T-helper 2 cell treated with Interferon-gamma antibody and Interleukin-4, amounts not matched to agents 100 ng/mL and 5 ng/mL, for 36 hours (primary cell): ENCODE measurements around the gene NLGN4X. TPM values are rescaled to one million over a fixed set of nuclear protein-coding genes. Genes with fewer than 3 reads are reported as not detected.

ENCODE experiments used
- intact Hi-C: fragments of 100-400 bp; cut with micrococcal nuclease; formaldehyde crosslinking; loops from one replicate; pipeline ENCODE4 v1.15.1; 2023
- total RNA-seq: library from RNA; stranded (reverse); gene quantifications from 2 replicates; pipeline ENCODE4 v1.2.3, GENCODE V29; 2022

Gene NLGN4X
- not detected in 2 replicates for total RNA-seq

- intact Hi-C loops: no loop called here
These were observed at the start of gene NLGN4X for GRCh38 chrX:6228720-6229119. Gene NLGN4X (minus strand): TSS chrX:6228867. CDS start chrX:6151466, 77,401 bp downstream.

- intact Hi-C loops: no loop called here
These were observed 37.4 kb upstream of the NLGN4X start for GRCh38 chrX:6266041-6266440.

- intact Hi-C loops: no loop called here
These were observed 34.3 kb upstream of the NLGN4X start for GRCh38 chrX:6262959-6263358.

- intact Hi-C loops: no loop called here
These were observed 28.4 kb upstream of the NLGN4X start for GRCh38 chrX:6257025-6257424.

- intact Hi-C loops: no loop called here
These were observed 16.0 kb upstream of the NLGN4X start for GRCh38 chrX:6244666-6245065.

- intact Hi-C loops: no loop called here
These were observed 9.9 kb upstream of the NLGN4X start for GRCh38 chrX:6238576-6238975.

- intact Hi-C loops: no loop called here
These were observed 732 bp downstream of the NLGN4X start for GRCh38 chrX:6227935-6228334.

- intact Hi-C loops: no loop called here
These were observed 1.2 kb downstream of the NLGN4X start for GRCh38 chrX:6227453-6227835.

- intact Hi-C loops: no loop called here
These were observed 1.8 kb downstream of the NLGN4X start for GRCh38 chrX:6226596-6227452.

- intact Hi-C loops: no loop called here
These were observed 2.6 kb downstream of the NLGN4X start for GRCh38 chrX:6225911-6226595.

GRCh38 chrX:6225288-6225910, 3.3 kb downstream of the NLGN4X start:
- intact Hi-C loops: no loop called here

- intact Hi-C loops: no loop called here
These were observed 5.2 kb downstream of the NLGN4X start for GRCh38 chrX:6223516-6223915.

GRCh38 chrX:6210230-6210629, 18.4 kb downstream of the NLGN4X start:
- intact Hi-C loops: no loop called here

- intact Hi-C loops: no loop called here
These were observed 25.0 kb downstream of the NLGN4X start for GRCh38 chrX:6203462-6204215.

- intact Hi-C loops: no loop called here
These were observed 29.2 kb downstream of the NLGN4X start for GRCh38 chrX:6199486-6199885.

- intact Hi-C loops: no loop called here
These were observed 41.4 kb downstream of the NLGN4X start for GRCh38 chrX:6187256-6187655.

GRCh38 chrX:6184900-6185515, 43.7 kb downstream of the NLGN4X start:
- intact Hi-C loops: no loop called here

GRCh38 chrX:6175914-6176313, 52.8 kb downstream of the NLGN4X start:
- intact Hi-C loops: no loop called here

GRCh38 chrX:6170424-6170823, 58.2 kb downstream of the NLGN4X start:
- intact Hi-C loops: no loop called here

GRCh38 chrX:6169407-6169806, 59.3 kb downstream of the NLGN4X start:
- intact Hi-C loops: no loop called here

GRCh38 chrX:6163721-6164120, 64.9 kb downstream of the NLGN4X start:
- intact Hi-C loops: no loop called here
